Prostate gland (tissue), 2 donors: ENCODE data around the gene GPD1. TPM values are rescaled to one million over a fixed set of nuclear protein-coding genes. Genes with fewer than 3 reads are reported as not detected.

Experiments
- DNase-seq: peaks from one replicate; pipeline ENCODE4 v3.0.0-alpha.2; 2019; ENCODE audit warnings: low spot score
- H3K27ac ChIP-seq, 2 donors: fragments of 200-600 bp; sonication (generic); 2 replicates each; pipeline ENCODE4 v1.5.1; 2017 to 2019
- H3K27me3 ChIP-seq: fragments of 200-600 bp; sonication (generic); replicated peaks from 2 replicates; pipeline ENCODE4 v1.5.1; 2019; ENCODE audit not compliant: insufficient read depth
- H3K36me3 ChIP-seq, 2 donors: fragments of 200-600 bp; sonication (generic); 1 replicate in 1 of 2; 2 replicates in 1 of 2; pipeline versions ENCODE4 v1.5.1 to v1.8.1; 2017 to 2019
- H3K4me1 ChIP-seq: fragments of 200-600 bp; sonication (generic); replicated peaks from 2 replicates; pipeline ENCODE4 v1.5.1; 2019
- H3K4me3 ChIP-seq, 2 donors: fragments of 200-600 bp; sonication (generic); 2 replicates each; pipeline ENCODE4 v1.5.1; 2017 to 2019
- H3K9me3 ChIP-seq: fragments of 200-600 bp; sonication (generic); 2 replicates; pipeline ENCODE4 v1.5.1; 2017
- POLR2A ChIP-seq: fragments of 450-650 bp; IDR thresholded peaks from one replicate; pipeline ENCODE4 v1.6.1; 2016; ENCODE audit warnings: antibody characterized with exemption, mild to moderate bottlenecking
- POLR2AphosphoS5 ChIP-seq: sonication (generic); formaldehyde crosslinking; IDR thresholded peaks from one replicate; pipeline ENCODE4 v1.6.1; 2017; ENCODE audit warnings: antibody characterized with exemption
- WGBS: methylation state at CpG from one replicate; pipeline ENCODE4 v1.1.5; 2018; 5-methylcytosine and 5-hydroxymethylcytosine counted together
- intact Hi-C: fragments of 100-400 bp; cut with DNase I; formaldehyde crosslinking; loops from one replicate; pipeline ENCODE4 v1.14.2; 2022
- total RNA-seq, 2 donors: library from RNA; depleted of rRNA; stranded (reverse); fragments of >200 nt; gene quantifications; one replicate each; pipeline ENCODE4 v1.1.0, GENCODE V29; 2016
- TF ChIP-seq, protein P1 (sequence below), 4 experiments: fragments of 200-600 bp in 2 of 4; fragments of 450-650 bp in 2 of 4; sonication (generic) in 2 of 4; IDR thresholded peaks; 1 replicate in 3 of 4; 2 replicates in 1 of 4; pipeline ENCODE4 v1.5.1; 2016 to 2019; ENCODE audit warnings: antibody characterized with exemption in 4 of 4, mild to moderate bottlenecking in 2 of 4, moderate library complexity in 2 of 4

GPD1 gene
- total RNA-seq, 2 donors from 2014 or later: 0.27 to 3.4 TPM

DNA sequence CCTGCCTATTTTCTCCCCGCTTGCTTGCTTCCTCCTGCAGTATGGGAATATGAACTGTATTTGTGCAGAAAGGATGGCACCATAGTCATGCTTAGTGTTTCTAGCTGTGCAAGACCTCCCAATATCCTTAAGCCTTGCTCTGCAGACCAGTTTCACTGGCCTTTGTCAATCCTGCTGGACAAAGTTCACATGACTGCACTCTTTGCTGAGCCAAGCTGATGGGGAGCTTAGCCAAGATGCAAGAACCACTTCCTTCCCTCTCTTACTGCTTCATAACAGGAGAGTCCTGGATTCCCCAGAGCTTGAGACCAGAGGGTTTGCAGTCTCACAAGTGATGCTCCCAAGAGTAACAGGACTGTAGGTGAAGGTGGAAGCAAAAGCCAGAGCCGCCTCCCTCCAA, 42.6 kb upstream of the GPD1 start:
- no peak overlapping the region for H3K27ac ChIP-seq
- 89% methylated on average over 2 of the region's 2 CpGs for WGBS
- no peak for DNase-seq
- intact Hi-C loops: loop anchor here (5.0 kb wide), 1 partner anchor 194 kb away; no protein-coding TSS in a partner anchor
- TF ChIP-seq, protein P1, sequence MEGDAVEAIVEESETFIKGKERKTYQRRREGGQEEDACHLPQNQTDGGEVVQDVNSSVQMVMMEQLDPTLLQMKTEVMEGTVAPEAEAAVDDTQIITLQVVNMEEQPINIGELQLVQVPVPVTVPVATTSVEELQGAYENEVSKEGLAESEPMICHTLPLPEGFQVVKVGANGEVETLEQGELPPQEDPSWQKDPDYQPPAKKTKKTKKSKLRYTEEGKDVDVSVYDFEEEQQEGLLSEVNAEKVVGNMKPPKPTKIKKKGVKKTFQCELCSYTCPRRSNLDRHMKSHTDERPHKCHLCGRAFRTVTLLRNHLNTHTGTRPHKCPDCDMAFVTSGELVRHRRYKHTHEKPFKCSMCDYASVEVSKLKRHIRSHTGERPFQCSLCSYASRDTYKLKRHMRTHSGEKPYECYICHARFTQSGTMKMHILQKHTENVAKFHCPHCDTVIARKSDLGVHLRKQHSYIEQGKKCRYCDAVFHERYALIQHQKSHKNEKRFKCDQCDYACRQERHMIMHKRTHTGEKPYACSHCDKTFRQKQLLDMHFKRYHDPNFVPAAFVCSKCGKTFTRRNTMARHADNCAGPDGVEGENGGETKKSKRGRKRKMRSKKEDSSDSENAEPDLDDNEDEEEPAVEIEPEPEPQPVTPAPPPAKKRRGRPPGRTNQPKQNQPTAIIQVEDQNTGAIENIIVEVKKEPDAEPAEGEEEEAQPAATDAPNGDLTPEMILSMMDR (IDR thresholded peaks at IDR 0.05): no peak
- TF ChIP-seq POLR2AphosphoS5 (no peak), POLR2A (no peak)
- H3K27me3 ChIP-seq: no peaks in the 10 kb centered on the region
- no peak overlapping the region for H3K4me3 ChIP-seq
- H3K36me3 ChIP-seq: no peaks in the 10 kb centered on the region
- no peaks in the 10 kb centered on the region for H3K4me1 ChIP-seq
- H3K9me3 ChIP-seq: no peaks in the 10 kb centered on the region

DNA sequence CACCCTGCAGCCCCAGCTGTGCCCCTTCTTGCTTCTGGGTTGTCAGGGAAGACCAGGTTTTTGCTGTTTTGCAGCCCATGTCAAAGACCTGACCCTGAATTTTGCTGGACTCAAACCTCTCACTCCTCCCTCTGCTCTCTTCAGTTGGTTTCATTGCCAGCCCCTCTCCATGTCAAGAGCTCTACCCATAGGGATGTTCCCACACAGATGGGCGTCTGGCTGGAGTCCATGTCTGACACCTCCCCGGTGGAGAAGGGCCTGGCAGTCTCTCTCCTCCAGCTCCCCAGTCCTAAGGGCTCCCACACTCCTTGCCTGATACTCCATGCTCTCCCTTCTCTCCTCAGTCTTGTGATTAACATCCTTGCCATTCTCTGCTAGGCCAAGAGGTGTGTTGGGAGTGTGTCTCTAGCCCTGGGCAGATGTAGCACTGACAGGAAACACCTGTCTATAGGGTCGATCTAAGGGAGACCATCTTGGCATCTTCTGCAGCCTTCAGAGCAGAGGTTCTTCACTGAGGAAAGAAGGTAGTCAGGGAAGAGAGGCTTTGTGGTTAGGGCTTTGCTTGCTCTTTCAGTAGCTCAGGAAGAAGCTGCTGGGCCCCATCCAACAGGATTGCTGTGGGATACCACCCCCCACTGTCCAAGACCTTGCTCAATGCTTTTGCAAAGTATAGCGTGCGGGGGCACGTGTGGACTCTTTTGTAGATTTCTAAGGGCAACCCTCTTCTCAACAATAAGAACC, 41.7 kb upstream of the GPD1 start:
- Histone ChIP-seq H3K4me3 (no peak overlapping the region), H3K27me3 (no peaks in the 10 kb centered on the region), H3K27ac (no peak overlapping the region), H3K4me1 (no peaks in the 10 kb centered on the region), H3K9me3 (no peaks in the 10 kb centered on the region), H3K36me3 (no peaks in the 10 kb centered on the region)
- no peak for TF ChIP-seq POLR2AphosphoS5
- TF ChIP-seq, protein P1 (IDR thresholded peaks at IDR 0.05): no peak
- TF ChIP-seq POLR2A: no peak
- DNase-seq: no peak
- intact Hi-C loops: loop anchor here (5.0 kb wide), 1 partner anchor 195 kb away; no protein-coding TSS in a partner anchor
- 65% methylated on average over 6 of the region's 6 CpGs for WGBS

DNA sequence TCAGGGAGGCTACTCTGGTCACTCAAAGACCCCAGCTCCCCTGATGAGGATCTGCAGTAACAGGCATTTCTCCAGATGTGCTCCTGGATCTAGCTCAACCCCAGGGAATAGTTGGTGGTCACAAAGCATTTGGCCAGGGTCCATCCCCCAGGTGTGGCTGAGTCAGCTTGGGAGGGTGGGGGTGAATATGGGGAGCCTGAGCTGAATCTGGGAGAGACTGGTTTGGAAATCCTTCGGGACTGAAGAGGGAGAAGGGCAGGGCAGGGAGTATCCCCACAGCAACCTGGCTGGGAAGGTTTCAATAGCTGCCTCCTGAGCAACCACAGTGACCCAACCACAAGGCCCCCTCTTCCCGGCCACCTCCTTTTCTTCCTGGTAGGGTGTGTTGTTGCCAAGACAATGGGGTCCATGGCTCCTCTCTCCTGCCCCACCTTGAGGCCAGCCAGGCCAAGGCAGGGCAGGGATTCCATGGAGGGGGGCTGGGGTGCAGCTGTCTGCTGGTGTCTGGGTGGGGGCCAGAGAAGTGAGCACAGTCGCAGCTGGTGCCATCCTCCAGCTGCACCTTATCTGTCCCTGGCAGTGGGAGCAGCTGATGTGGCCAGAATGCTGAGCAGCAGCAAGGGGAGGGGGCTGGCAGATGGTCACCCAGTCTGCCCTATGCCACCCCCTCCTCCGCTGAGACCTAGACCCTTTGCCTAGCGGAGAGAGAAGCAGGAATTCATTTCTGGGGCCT, 40.9 kb upstream of the GPD1 start:
- no peak for TF ChIP-seq POLR2AphosphoS5
- TF ChIP-seq POLR2A: no peak
- TF ChIP-seq, protein P1 (IDR thresholded peaks at IDR 0.05): no peak
- H3K27ac ChIP-seq: no peak overlapping the region
- H3K27me3 ChIP-seq: no peaks in the 10 kb centered on the region
- intact Hi-C loops: loop anchor here (5.0 kb wide), 1 partner anchor 196 kb away; no protein-coding TSS in a partner anchor
- no peak for DNase-seq
- WGBS: 74% methylated on average over 5 of the region's 5 CpGs
- no peaks in the 10 kb centered on the region for H3K36me3 ChIP-seq
- no peaks in the 10 kb centered on the region for H3K9me3 ChIP-seq
- H3K4me3 ChIP-seq: no peak overlapping the region
- no peaks in the 10 kb centered on the region for H3K4me1 ChIP-seq

DNA sequence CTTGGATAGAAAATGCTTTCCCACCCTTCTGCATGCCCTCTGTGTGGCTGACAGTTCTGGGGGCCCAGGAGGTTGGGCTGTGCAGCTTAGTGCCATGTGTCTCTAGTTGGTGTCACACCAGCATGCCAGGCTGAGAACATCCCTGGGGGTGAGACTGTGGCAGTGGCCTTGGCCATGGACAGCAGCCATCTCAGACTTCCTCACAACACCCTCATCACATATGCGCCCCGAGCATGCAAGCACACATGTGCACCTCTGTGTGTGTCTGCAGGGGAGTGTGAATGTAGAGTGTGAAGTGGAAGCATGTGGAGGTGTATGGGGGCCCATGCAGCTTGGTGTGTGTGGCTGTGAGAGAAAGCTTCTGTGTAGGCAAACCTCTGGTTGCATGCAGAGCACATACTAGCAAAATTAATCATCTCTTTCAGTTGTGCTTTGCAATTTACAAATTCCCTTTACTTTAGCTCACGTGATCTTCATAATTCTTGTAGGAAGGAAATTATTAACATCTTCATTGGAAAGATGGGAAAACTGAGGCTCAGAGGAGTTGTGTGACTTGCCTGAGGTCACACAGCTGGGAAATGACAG, 38.0 kb upstream of the GPD1 start:
- H3K36me3 ChIP-seq: no peaks in the 10 kb centered on the region
- no peaks in the 10 kb centered on the region for H3K27me3 ChIP-seq
- WGBS: 95% methylated on average over 3 of the region's 3 CpGs
- no peaks in the 10 kb centered on the region for H3K4me1 ChIP-seq
- TF ChIP-seq, protein P1 (IDR thresholded peaks at IDR 0.05): no peak
- TF ChIP-seq POLR2A (no peak), POLR2AphosphoS5 (no peak)
- no peak for DNase-seq
- no peaks in the 10 kb centered on the region for H3K9me3 ChIP-seq
- intact Hi-C loops: no loop called here
- H3K4me3 ChIP-seq: no peak overlapping the region
- no peak overlapping the region for H3K27ac ChIP-seq
